OCI-LY3 (cell line): Measurements from ENCODE around the gene IPO8.

Experiments used
- H2AFZ ChIP-seq: fragments of 200-600, 300-600 bp; shearing (Covaris generic); 2 replicates; pipeline ENCODE4 v1.6.0; 2014; ENCODE audit warnings: antibody characterized with exemption, low read depth, low read length
- H3K27ac ChIP-seq: fragments of 200-600, 300-600 bp; sonication (generic); 2 replicates; pipeline ENCODE4 v1.5.1; 2014; ENCODE audit warnings: mild to moderate bottlenecking, low read length, moderate library complexity, mixed read lengths
- H3K27me3 ChIP-seq: fragments of 200-600, 300-600 bp; sonication (generic); 2 replicates; pipeline ENCODE4 v1.6.1; 2014; ENCODE audit warnings: low read depth, low read length, mixed read lengths
- H3K36me3 ChIP-seq: fragments of 200-600, 300-600 bp; sonication (generic); replicated peaks from 2 replicates; pipeline ENCODE3; 2014; ENCODE audit warnings: low read depth, low read length, mixed read lengths
- H3K4me1 ChIP-seq: fragments of 300-600, 200-600 bp; sonication (generic); 2 replicates; pipeline ENCODE4 v1.6.1; 2014; ENCODE audit warnings: low read length, mixed read lengths
- H3K4me2 ChIP-seq: fragments of 200-600, 300-600 bp; sonication (generic); 2 replicates; pipeline ENCODE4 v1.6.1; 2014; ENCODE audit warnings: low read length, mixed read lengths
- H3K4me3 ChIP-seq: fragments of 300-600, 200-600 bp; sonication (generic); 2 replicates; pipeline ENCODE4 v1.5.1; 2014; ENCODE audit warnings: antibody characterized with exemption, mild to moderate bottlenecking, low read length, moderate library complexity
- H3K79me2 ChIP-seq: fragments of 300-600, 200-600 bp; shearing (Covaris generic); 2 replicates; pipeline ENCODE4 v1.6.1; 2014; ENCODE audit warnings: mild to moderate bottlenecking, low read length, mixed read lengths
- H3K9ac ChIP-seq: fragments of 300-600, 200-600 bp; shearing (Covaris generic); 2 replicates; pipeline ENCODE4 v1.6.0; 2014; ENCODE audit warnings: mild to moderate bottlenecking, low read length, moderate library complexity
- H3K9me3 ChIP-seq: fragments of 200-600, 300-600 bp; shearing (Covaris generic); 2 replicates; pipeline ENCODE4 v1.6.1; 2014; ENCODE audit warnings: low read length, mixed read lengths; ENCODE audit not compliant: insufficient read depth
- H4K20me1 ChIP-seq: fragments of 200-600, 300-600 bp; sonication (generic); 2 replicates; pipeline ENCODE4 v1.6.1; 2016; ENCODE audit warnings: low read length, mixed read lengths; ENCODE audit not compliant: insufficient read depth
- CTCF ChIP-seq: fragments of 200-600, 300-600 bp; sonication (generic); IDR thresholded peaks from 2 replicates; pipeline ENCODE4 v1.5.1; 2014; ENCODE audit warnings: antibody characterized with exemption, low read length, low read depth
- EZH2phosphoT487 ChIP-seq: fragments of 200-600 bp; shearing (Covaris generic); IDR thresholded peaks from 2 replicates; pipeline ENCODE4 v1.6.1; 2018; ENCODE audit warnings: antibody characterized with exemption, mixed run types, low read depth

IPO8 gene

DNA sequence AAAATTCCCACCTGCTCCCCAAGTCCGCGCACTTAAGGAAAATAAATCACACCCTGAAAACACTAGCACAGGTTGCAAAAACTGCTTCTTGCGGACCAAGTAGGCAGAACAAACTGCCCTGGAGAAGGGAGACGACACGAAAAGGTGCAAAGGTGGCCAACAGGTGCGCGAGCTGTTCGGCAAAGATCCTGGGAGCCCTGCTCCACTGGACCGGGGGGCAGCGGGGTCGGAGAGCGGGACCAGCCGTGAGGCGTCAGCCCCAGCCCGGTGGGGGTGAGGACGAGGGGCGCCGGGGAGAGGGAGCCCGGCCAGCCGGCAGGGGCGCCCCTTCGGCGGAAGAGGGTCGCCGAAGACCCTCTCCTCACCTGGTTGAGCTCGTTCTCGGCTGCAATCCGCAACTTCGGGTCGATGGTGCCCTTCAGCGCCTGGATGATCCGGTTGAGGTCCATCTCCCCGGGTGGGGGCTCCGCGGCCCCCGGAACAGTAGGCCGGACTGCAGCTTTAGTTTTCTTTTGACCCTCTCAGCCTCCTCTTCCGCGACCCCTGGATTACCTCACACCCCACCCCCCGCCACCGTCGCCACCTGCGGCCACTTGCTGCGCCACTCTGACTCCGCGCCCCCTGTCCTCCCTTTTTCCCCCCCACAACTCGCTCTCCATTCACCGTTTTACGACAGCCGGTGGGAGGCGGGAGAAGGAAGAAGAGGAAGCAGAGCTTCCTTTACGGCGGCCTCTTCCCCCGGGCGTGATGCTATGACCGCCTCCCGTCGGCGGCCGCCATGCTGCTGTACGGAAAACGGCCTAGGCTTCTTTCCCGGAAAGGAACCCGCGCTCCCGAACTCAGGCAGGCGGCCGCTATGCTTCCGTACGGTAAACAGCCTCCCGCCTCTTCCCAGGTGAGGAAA lies at the start of gene IPO8:
Gene IPO8, minus strand, starts transcription at position 671 of the 904 bp plus-strand sequence. Its CDS starts 222 bp downstream, at position 449.
- H3K4me1 ChIP-seq = peaks cover 16% of the 10 kb centered on the region
- H3K9me3 ChIP-seq = no peaks in the 10 kb centered on the region
- peak within 1 kb of the TSS; percentile 93 for H2AFZ ChIP-seq
- peak within 1 kb of the TSS; percentile 78 for H3K4me2 ChIP-seq
- peaks cover 45% of the 10 kb centered on the region for H3K79me2 ChIP-seq
- H4K20me1 ChIP-seq = no peaks in the 10 kb centered on the region; the same call in 1 of the 2 replicates
- H3K4me3 ChIP-seq = peak within 1 kb of the TSS; percentile 97
- peak within 1 kb of the TSS; percentile 45 for H3K27ac ChIP-seq
- H3K36me3 ChIP-seq = no peaks in the 10 kb centered on the region
- TF ChIP-seq EZH2phosphoT487 (no peak), CTCF (peak; percentile 37)
- H3K27me3 ChIP-seq = no peaks in the 10 kb centered on the region
- H3K9ac ChIP-seq = peak within 1 kb of the TSS; percentile 87

DNA sequence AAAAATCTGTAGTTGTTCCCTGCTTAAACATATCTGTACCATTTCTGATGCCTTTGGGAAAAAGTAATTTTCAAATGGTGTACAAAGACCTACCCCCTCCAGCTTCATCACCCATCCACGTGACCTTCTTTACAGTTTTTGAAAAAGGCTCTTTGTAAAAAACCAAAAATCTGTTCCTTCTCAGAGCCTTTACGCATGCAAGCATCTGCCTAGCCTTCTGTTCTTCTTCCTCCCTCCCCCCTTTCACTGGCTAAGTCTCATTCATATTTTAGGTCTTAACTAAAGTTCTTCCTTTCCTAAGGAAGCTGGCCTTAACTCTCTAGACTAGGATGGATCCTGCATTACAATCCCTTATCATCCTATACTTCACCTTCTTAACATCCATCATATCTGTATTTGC lies 48.7 kb upstream of the IPO8 start:
- no peak overlapping the region for H3K9ac ChIP-seq
- no peaks in the 10 kb centered on the region for H3K79me2 ChIP-seq
- no peak for TF ChIP-seq EZH2phosphoT487
- no peak for TF ChIP-seq CTCF

DNA sequence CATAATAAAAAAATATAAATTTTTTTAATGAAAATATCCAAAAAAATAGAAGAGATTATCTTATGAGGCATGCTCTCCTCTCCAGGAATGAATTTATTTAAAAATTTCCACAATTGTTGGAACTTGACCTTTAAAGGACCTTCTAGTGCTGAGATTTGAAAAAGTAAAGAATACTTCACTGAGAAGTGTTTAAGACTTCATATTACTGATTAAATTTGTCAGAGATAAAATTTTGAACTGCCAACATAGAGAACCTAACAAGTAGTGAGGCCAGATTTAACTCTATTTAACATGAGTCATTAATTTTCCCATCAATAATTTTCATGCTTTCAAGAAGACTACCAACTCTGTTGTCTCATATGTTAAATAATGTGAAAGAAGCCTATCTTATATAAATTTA lies 44.6 kb upstream of the IPO8 start:
- Histone ChIP-seq H3K4me1 (no peaks in the 10 kb centered on the region), H2AFZ (no peak overlapping the region), H3K4me2 (no peak overlapping the region), H3K4me3 (no peak overlapping the region), H4K20me1 (no peaks in the 10 kb centered on the region), H3K27ac (no peak overlapping the region), H3K36me3 (peaks cover 2% of the 10 kb centered on the region), H3K9me3 (no peaks in the 10 kb centered on the region), H3K27me3 (no peaks in the 10 kb centered on the region), H3K79me2 (no peaks in the 10 kb centered on the region), H3K9ac (no peak overlapping the region)
- TF ChIP-seq EZH2phosphoT487 = no peak
- no peak for TF ChIP-seq CTCF

More for the DNA sequence above, 48.7 kb upstream of the IPO8 start:
- no peak overlapping the region for H3K4me2 ChIP-seq
- no peak overlapping the region for H3K27ac ChIP-seq
- H3K27me3 ChIP-seq = no peaks in the 10 kb centered on the region
- peaks cover 7% of the 10 kb centered on the region for H3K36me3 ChIP-seq
- H3K4me3 ChIP-seq = no peak overlapping the region
- no peaks in the 10 kb centered on the region for H3K9me3 ChIP-seq
- no peaks in the 10 kb centered on the region for H4K20me1 ChIP-seq
- H3K4me1 ChIP-seq = no peaks in the 10 kb centered on the region
- H2AFZ ChIP-seq = no peak overlapping the region

- Histone ChIP-seq H2AFZ (no peak overlapping the region), H3K4me2 (no peak overlapping the region), H3K9me3 (no peaks in the 10 kb centered on the region), H3K36me3 (peaks cover 2% of the 10 kb centered on the region), H3K4me1 (no peaks in the 10 kb centered on the region), H3K27me3 (no peaks in the 10 kb centered on the region), H3K9ac (no peak overlapping the region), H4K20me1 (no peaks in the 10 kb centered on the region), H3K79me2 (no peaks in the 10 kb centered on the region), H3K4me3 (no peak overlapping the region), H3K27ac (no peak overlapping the region)
- TF ChIP-seq CTCF (no peak), EZH2phosphoT487 (no peak)
Observed at GRCh38 chr12:30739020-30739419, 43.4 kb upstream of the IPO8 start.
